Adrenal gland (tissue), 12 donors: Measurements from ENCODE around the gene TWNK. TPM values are rescaled to one million over a fixed set of nuclear protein-coding genes. Genes with fewer than 3 reads are reported as not detected.

Experiments used
- DNase-seq, 7 donors: peaks; one replicate each; pipeline ENCODE4 v3.0.0-alpha.2; 2019 to 2020
- H3K27ac ChIP-seq, 5 donors: fragments of 200-600 bp; sonication (generic) in 4 of 5; 1 replicate in 3 of 5; 2 replicates in 2 of 5; pipeline versions ENCODE4 v1.5.1 to v1.8.0; 2016 to 2020; ENCODE audit warnings: mild to moderate bottlenecking in 1 of 5
- H3K27me3 ChIP-seq: fragments of 200-600 bp; 2 replicates; pipeline ENCODE4 v1.8.0; 2021
- H3K36me3 ChIP-seq, 2 donors: fragments of 200-600 bp; replicated peaks in 1 of 2; 1 replicate in 1 of 2; 2 replicates in 1 of 2; pipeline versions ENCODE4 v1.5.1 to v1.8.0; 2018 to 2022
- H3K4me1 ChIP-seq, 2 donors: fragments of 200-600 bp; replicated peaks in 1 of 2; 1 replicate in 1 of 2; 2 replicates in 1 of 2; pipeline versions ENCODE4 v1.5.1 to v1.8.0; 2018 to 2021
- H3K4me3 ChIP-seq, 4 donors: fragments of 200-600 bp; sonication (generic) in 3 of 4; one replicate each; pipeline ENCODE4 v1.5.1; 2016 to 2018
- H3K9me3 ChIP-seq, 3 donors: fragments of 200-600 bp; sonication (generic) in 1 of 3; replicated peaks in 1 of 3; 1 replicate in 2 of 3; 2 replicates in 1 of 3; pipeline versions ENCODE4 v1.5.1 to v1.8.0; 2016 to 2021
- CTCF ChIP-seq, 6 experiments: fragments of 450-650 bp in 4 of 6; fragments of 200-600 bp in 2 of 6; sonication (generic) in 1 of 6; IDR thresholded peaks; 1 replicate in 5 of 6; 2 replicates in 1 of 6; pipeline versions ENCODE4 v1.5.1 to v1.8.0; 2016 to 2021; ENCODE audit warnings: antibody characterized with exemption in 6 of 6, mild to moderate bottlenecking in 2 of 6, moderate library complexity in 1 of 6
- POLR2A ChIP-seq, 2 donors: fragments of 450-650 bp; IDR thresholded peaks; one replicate each; pipeline ENCODE4 v1.6.1; 2017; ENCODE audit warnings: antibody characterized with exemption in 2 of 2, mild to moderate bottlenecking in 2 of 2, moderate library complexity in 1 of 2
- WGBS, 4 donors: extraction: QIAGEN DNeasy Blood & Tissue Kit in 2 of 4; methylation state at CpG; one replicate each; pipeline versions ENCODE4 v1.1.5 to v1.1.7; 2013 to 2017; 5-methylcytosine and 5-hydroxymethylcytosine counted together
- intact Hi-C, 2 donors: fragments of 100-400 bp; cut with DNase I; formaldehyde crosslinking; loops; one replicate each; pipeline versions ENCODE4 v1.14.1 to v1.15.0; 2022 to 2023
- polyA plus RNA-seq, 3 donors: library from polyadenylated mRNA; stranded (reverse); fragments of 200-250 nt in 2 of 3; fragments of 350-450 nt in 1 of 3; fragmentation: Illumina TruSeq in 1 of 3; extraction: RNeasy Lipid Tissue Mini Kit (QIAGEN cat#74804) in 1 of 3; gene quantifications; one replicate each; pipeline ENCODE4 v1.2.3, GENCODE V29; 2013 to 2014
- total RNA-seq, 9 donors: library from RNA; depleted of rRNA in 4 of 9; stranded (reverse); fragments of >200 nt in 4 of 9; fragments of 120-200 nt in 1 of 9; fragmentation: NEBNext Ultra II Directional in 1 of 9; extraction: Animal tissue kit (Norgen Biotek cat#: 25700) in 1 of 9; gene quantifications; one replicate each; pipeline versions ENCODE4 v1.1.0 to v1.2.4, GENCODE V29; 2013 to 2023
- donor health status: healthy with polysubstance abuse.
- donor health status: Bipolar disorder and iron deficiency.
- donor health status: DM: yes; HTN: yes; CAD: no.
- donor health status: DM: no; HTN: no; CAD: no.
- donor health status: DM: no; HTN: no; CAD: no.
- donor health status: DM: yes; HTN: yes; CAD: no.

Gene TWNK
- total and polyA plus RNA-seq, 12 donors: 5.3 to 21.8 (median 9.3) TPM

- TF ChIP-seq POLR2A (IDR thresholded peaks at IDR 0.05) (no peak), CTCF (IDR thresholded peaks at IDR 0.05) (no peak)
- Histone ChIP-seq H3K4me1 (peaks cover 17 to 26% of the 10 kb centered on the region in 2 donors), H3K27me3 (no peaks in the 10 kb centered on the region), H3K4me3 (no peak overlapping the region), H3K36me3 (peaks cover 0 to 50% of the 10 kb centered on the region in 2 donors), H3K9me3 (no peaks in the 10 kb centered on the region), H3K27ac (no peak overlapping the region)
- intact Hi-C loops: no loop called here
- WGBS, 4 donors: 91 to 93% (median 92%) methylated on average over 11 to 23 of the region's 23 CpGs
- DNase-seq: no peak
Measured at GRCh38 chr10:101005361-101005760, 18.0 kb downstream of the TWNK start.

- 88 to 100% (median 97%) methylated on average over 2 to 4 of the region's 4 CpGs for WGBS, 4 donors
- no peak for TF ChIP-seq POLR2A (IDR thresholded peaks at IDR 0.05)
- TF ChIP-seq CTCF (IDR thresholded peaks at IDR 0.05): no peak
- Histone ChIP-seq H3K4me3 (no peak overlapping the region), H3K27ac (peak overlapping the region in 1 of 5 donors; percentile 5), H3K9me3 (no peaks in the 10 kb centered on the region), H3K36me3 (peaks cover 0 to 50% of the 10 kb centered on the region in 2 donors), H3K27me3 (no peaks in the 10 kb centered on the region), H3K4me1 (peaks cover 11 to 19% of the 10 kb centered on the region in 2 donors)
- intact Hi-C loops: no loop called here
- DNase-seq: no peak
Measured at GRCh38 chr10:101005869-101006567, 18.7 kb downstream of the TWNK start.

GRCh38 chr10:101006593-101007098 is 19.3 kb downstream of the TWNK start:
- Histone ChIP-seq H3K27ac (peak overlapping the region in 2 of 5 donors; percentile 5 to 54), H3K36me3 (peaks cover 0 to 50% of the 10 kb centered on the region in 2 donors), H3K27me3 (no peaks in the 10 kb centered on the region), H3K9me3 (no peaks in the 10 kb centered on the region), H3K4me1 (peaks cover 6 to 13% of the 10 kb centered on the region in 2 donors), H3K4me3 (no peak overlapping the region)
- no peak for DNase-seq
- intact Hi-C loops: no loop called here
- 79 to 90% (median 86%) methylated on average over 16 to 33 of the region's 33 CpGs for WGBS, 4 donors
- no peak for TF ChIP-seq POLR2A (IDR thresholded peaks at IDR 0.05)
- no peak for TF ChIP-seq CTCF (IDR thresholded peaks at IDR 0.05)

GRCh38 chr10:101007099-101007711 is 19.9 kb downstream of the TWNK start:
- intact Hi-C loops: no loop called here
- Histone ChIP-seq H3K4me1 (peaks cover under 1 to 7% of the 10 kb centered on the region in 2 donors), H3K27ac (peak overlapping the region in 2 of 5 donors; percentile 5 to 54), H3K4me3 (no peak overlapping the region), H3K36me3 (peaks cover 0 to 50% of the 10 kb centered on the region in 2 donors), H3K9me3 (no peaks in the 10 kb centered on the region), H3K27me3 (no peaks in the 10 kb centered on the region)
- 50 to 66% (median 58%) methylated on average over 6 to 11 of the region's 11 CpGs for WGBS, 4 donors
- DNase-seq: no peak
- TF ChIP-seq CTCF (IDR thresholded peaks at IDR 0.05): no peak
- no peak for TF ChIP-seq POLR2A (IDR thresholded peaks at IDR 0.05)
